Frontal cortex (tissue), 4 donors: ENCODE measurements around the gene LEP. TPM values are rescaled to one million over a fixed set of nuclear protein-coding genes. Genes with fewer than 3 reads are reported as not detected.
"Not testable (repeated sequence)": the region's sequence is repeated elsewhere in the genome, so short reads cannot be mapped to it uniquely, and the experiment has no call there.

Experiments used
- DNase-seq, 2 donors: peaks; one replicate each; pipeline ENCODE4 v3.0.0; 2012; ENCODE audit warnings: low spot score in 2 of 2
- FAIRE-seq: peaks from 2 replicates; lab custom pipeline; 2012; peaks lifted over from hg19 to GRCh38; lab: Jason Lieb, UNC
- total RNA-seq: library from RNA; depleted of rRNA; stranded (reverse); fragments of >200 nt; gene quantifications from one replicate; pipeline ENCODE4 v1.2.3, GENCODE V29; 2014
- donor health status: control.
- donor health status: control.
- donor health status: control.

Gene LEP
- total RNA-seq, 1 donor from 2014 or later = not detected

GRCh38 chr7:128210590-128211570 lies 30.2 kb upstream of the LEP start:
- FAIRE-seq (no peak), DNase-seq (no peak)

GRCh38 chr7:128211626-128212025 lies 29.5 kb upstream of the LEP start:
- FAIRE-seq = no peak
- DNase-seq = no peak

- no peak for DNase-seq
- no peak for FAIRE-seq
Measured at GRCh38 chr7:128214463-128214862, 26.6 kb upstream of the LEP start.

GRCh38 chr7:128215281-128215680 lies 25.8 kb upstream of the LEP start:
- FAIRE-seq (no peak), DNase-seq (no peak)

- no peak for FAIRE-seq
Measured at GRCh38 chr7:128215739-128216138, 25.3 kb upstream of the LEP start.

GRCh38 chr7:128217030-128217805 lies 23.9 kb upstream of the LEP start:
- no peak for DNase-seq
- no peak for FAIRE-seq

More at GRCh38 chr7:128215739-128216138, 25.3 kb upstream of the LEP start:
- no peak for DNase-seq

GRCh38 chr7:128217967-128218652 lies 23.0 kb upstream of the LEP start:
- DNase-seq (no peak), FAIRE-seq (no peak)

GRCh38 chr7:128219636-128220035 lies 21.4 kb upstream of the LEP start:
- no peak for DNase-seq
- FAIRE-seq = no peak

GRCh38 chr7:128221929-128222403 lies 19.1 kb upstream of the LEP start:
- no peak for FAIRE-seq

GRCh38 chr7:128226132-128226980 lies 14.7 kb upstream of the LEP start:
- no peak for FAIRE-seq
- DNase-seq = no peak

More at GRCh38 chr7:128221929-128222403, 19.1 kb upstream of the LEP start:
- no peak for DNase-seq

- no peak for FAIRE-seq
Measured at GRCh38 chr7:128227271-128227670, 13.8 kb upstream of the LEP start.

GRCh38 chr7:128231021-128231420 lies 10.1 kb upstream of the LEP start:
- no peak for FAIRE-seq
- DNase-seq = no peak

More at GRCh38 chr7:128227271-128227670, 13.8 kb upstream of the LEP start:
- DNase-seq = no peak

GRCh38 chr7:128231677-128232076 lies 9.4 kb upstream of the LEP start:
- DNase-seq (no peak), FAIRE-seq (no peak)

GRCh38 chr7:128233471-128233870 lies 7.6 kb upstream of the LEP start:
- FAIRE-seq (no peak), DNase-seq (no peak)

- DNase-seq (no peak), FAIRE-seq (no peak)
Measured at GRCh38 chr7:128234476-128235026, 6.5 kb upstream of the LEP start.

GRCh38 chr7:128235471-128235870 lies 5.6 kb upstream of the LEP start:
- FAIRE-seq (no peak), DNase-seq (no peak)

- DNase-seq (no peak), FAIRE-seq (no peak)
Measured at GRCh38 chr7:128236924-128237586, 4.0 kb upstream of the LEP start.

- DNase-seq, FAIRE-seq: not testable (repeated sequence)
Measured at GRCh38 chr7:128239146-128239545, 1.9 kb upstream of the LEP start.
